SHP77 treated with DMSO at 0.1 percent for 48 hours (cell line): ENCODE results near the gene CHCHD3.
A peak's percentile ranks its signal among the peaks of the same experiment; 100 is the strongest.

Experiments used
- DNase-seq: peaks from one replicate; lab custom pipeline; 2025; lab: John Stamatoyannopoulos, UW

The CHCHD3 gene

DNA sequence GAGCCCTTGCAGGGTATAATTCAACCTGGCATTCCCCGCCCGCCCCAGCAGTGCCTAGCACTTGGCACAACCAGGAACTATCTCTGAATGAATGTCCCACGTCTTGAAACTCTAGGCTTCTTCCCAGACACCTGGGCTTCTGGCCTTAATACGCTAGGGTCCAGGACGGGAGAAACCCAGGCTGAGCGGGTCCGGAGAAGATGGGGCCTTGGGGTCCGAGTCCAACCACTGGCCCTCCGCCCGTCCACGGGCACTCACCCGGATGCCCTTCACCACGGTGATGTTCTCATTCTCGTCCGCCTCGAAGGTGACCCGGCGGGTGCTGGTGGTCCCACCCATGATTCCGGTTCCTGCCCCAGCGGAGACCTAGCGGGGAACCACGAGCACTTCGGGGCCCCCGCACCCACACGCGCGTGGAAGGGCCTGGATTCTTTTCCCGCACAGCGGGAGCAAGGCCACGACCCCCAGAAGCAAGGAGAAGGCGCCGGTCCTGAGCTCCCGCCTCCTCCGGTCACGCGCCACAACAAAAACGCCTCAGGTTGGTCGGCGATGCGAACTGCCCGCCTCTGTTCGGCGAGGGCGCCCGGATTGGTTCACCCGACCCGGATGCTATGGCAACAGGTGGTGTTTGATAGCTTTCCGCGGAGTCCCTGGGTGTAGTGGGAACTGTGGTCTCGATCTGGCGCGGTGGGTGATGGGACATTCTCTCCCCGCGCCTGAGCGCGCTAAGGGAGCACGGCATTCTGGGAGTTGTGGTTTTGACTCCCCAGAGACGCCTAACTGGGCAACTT, at the start of gene CHCHD3:
Gene CHCHD3, minus strand, starts transcription at position 492 of the 791 bp plus-strand sequence. Its CDS starts 153 bp downstream, at position 339.
- peak; percentile 95 for DNase-seq

DNA sequence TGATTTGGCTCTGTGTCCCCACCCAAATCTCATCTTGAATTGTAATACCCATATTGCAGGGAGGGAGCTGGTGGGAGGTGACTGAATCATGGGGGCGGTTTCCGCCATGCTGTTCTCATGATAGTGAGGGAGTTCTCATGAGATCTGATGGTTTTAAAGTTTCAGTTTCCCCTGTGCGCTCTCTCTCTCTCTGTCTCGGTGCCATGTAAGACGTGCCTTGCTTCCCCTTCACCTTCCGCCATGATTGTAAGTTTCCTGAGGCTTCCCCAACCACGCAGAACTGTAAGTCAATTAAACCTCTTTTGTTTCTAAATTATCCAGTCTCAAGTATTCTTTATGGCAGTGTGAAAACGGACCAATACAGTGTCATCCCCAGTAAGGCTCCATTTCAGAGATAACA, 48.3 kb upstream of the CHCHD3 start:
- no peak for DNase-seq

DNA sequence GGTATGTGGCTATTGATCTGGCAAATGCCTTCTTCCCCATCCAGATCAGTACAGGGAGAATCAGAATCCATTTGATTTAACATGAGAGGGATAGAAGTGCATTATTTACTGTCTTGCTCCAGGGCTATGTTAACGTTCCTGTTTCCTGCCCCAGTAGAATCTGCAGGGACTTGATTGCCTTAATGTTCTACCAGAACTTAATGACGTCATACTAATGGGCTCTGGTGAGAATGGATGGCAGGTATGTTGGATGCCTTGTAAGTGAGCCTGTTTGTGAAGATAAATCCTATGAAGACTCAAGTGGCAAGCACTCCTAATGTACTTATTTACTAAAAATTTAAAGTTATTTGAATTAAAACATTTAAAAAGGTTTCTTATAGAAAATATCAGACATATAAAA, 44.5 kb upstream of the CHCHD3 start:
- no peak for DNase-seq

DNA sequence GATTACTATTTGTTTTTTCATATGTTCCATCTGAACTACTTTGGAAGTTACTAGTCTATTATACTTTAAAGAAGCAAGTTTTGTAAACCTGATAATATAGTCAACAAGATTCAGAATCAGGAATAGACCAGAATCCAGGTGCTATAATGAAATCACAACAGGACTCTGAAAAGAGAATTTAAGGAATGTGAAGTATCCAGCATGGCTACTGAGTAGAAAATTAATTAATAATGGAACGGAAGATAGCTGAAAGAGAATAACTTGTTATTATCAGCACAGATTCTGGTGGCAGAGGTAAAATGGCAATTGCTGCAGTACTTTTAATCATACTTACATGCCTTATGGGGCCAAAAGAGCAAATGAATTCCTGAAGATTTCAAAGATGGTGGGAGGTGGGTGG, 43.1 kb upstream of the CHCHD3 start:
- DNase-seq, result no peak

DNA sequence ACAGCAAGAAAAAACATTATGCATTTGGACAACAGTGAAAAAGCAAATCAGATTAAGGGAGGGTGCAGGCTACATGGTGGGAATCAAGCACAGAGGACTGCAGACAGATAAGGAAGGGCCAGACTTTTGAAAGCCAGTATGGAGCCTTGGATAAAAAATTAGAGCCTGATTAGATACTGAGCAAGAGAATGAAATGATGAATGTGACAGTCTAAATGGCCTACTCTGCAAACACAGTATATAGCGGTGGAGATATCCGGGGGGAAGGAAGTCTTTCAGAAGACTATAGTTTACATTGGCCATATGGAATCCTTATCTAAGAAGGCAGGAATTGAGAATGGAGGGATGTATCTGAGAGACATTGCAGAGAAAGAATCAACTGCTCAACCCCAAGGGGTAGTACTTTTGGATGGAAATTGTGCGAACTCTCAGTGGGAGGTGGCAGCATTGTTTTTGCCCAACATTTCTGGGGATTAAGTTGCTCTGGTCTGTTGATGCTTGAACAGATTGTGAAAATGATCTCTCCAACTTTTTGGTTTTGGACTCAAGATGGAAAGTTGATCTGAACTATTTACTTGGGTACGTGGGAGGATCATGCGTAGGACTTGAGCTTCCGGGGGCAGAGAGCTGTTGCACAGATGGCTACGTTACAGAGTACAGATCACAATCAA, 39.4 kb upstream of the CHCHD3 start:
- no peak for DNase-seq

DNA sequence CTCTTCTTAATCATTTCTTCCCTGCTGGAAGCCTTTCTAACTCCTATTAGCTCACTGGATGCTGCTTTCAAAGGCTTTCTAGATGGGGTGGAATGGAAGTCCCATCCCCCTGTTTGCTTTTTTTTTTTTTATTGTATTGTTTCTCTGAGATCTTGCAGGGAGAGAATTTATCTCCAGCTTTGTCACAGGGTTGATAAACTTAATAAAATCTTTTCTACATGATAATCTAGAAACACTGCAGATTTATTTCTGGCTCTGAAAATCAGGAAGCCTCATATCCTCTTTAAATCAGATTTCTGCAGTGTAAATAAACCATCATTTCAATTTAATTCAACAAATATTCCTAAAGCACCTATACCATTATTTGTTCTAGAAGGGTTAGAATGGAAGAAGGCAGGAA, 37.2 kb upstream of the CHCHD3 start:
- DNase-seq, result no peak

DNA sequence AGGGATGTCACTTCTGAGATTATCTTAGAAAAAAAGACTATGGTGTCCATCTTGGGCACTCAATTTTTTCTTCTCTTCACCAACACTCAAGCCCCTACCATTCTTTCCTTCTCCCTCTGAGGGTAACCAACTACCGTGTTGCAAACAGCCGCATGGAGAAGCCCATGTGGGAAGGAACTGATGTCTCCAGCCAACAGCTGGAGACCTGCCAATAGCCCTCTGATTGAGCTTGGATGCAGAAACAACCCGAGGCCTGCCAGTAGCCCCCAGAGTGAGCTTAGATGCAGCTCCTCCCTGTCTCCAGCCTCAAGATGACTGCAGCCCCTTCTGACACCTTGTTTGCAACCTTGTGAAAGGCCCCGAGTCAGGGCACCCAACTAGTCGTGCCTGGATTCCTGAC, 36.4 kb upstream of the CHCHD3 start:
- DNase-seq, result no peak

DNA sequence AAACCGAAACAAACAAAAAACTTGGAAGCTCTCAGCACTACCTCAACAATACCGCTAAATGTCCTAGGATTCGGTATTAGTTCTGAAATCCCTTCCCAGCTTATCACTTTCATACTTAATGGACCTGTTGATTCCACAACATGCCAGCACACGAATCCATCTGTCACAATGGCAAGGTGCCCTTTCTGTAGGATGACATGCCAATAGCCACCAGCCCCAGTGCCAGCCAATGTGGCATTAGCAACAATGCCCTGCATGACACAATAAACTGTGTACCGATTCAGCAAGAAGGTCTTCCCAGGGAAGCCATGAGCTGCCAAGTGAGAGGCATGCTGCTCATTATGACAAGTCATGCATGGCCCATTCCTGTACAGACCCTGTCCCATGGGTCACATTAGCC, 35.6 kb upstream of the CHCHD3 start:
- no peak for DNase-seq

DNA sequence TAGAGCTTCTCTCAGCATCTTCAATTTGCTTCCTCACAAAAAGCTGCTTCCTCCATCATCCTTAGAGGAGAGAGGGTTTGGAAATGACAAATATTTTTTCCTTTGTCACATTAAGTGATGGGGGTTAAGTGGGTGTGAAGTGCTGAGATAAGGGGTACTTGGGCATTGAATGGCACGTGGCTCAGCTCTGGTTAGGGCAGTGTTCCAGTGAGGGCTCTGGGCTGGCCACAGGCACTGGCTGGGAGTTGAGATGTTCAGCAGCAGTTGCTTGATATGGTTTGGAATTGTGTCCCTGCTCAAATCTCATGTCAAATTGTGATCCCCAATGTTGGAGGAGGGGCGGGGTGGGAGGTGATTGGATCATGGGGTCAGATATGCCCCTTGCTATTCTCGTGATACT, 33.7 kb upstream of the CHCHD3 start:
- DNase-seq, result no peak

DNA sequence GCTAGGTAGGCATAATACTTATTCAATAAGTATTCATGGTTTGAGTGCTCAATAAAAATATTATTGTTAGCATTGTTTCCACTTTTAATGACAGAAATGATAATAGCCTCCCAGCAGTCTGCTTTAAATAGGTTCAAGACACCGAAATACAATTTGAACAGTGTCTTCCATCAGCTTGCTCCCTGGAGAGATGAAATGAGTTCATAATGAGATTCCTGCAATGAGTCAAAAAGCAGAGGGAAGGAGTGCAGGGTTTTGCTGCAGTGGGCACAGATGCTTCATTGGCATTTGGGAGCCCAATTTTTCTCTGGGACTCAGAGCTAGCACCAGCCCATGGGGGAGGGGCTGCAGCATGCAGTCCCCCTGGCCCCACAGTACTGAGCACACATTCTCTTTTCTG, 32.6 kb upstream of the CHCHD3 start:
- no peak for DNase-seq

DNA sequence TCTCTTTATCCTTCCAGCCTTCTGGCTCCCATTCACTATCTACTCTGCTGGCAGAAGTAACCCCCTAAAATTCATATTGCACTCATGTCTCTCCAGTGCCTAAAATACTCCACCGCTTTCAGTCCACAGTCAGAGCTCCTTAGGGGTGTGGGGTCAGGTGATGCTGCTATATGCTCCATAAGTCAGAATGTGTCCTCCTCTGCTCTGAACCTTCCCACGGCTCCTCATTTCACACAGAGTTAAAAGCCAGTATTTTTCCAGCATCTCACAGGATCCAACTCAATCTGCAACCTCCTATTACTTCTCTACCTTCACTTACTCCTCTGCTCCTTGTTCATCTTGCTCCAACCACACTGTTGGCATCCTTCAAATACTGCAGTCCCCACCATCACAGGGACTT, 31.1 kb upstream of the CHCHD3 start:
- no peak for DNase-seq

DNA sequence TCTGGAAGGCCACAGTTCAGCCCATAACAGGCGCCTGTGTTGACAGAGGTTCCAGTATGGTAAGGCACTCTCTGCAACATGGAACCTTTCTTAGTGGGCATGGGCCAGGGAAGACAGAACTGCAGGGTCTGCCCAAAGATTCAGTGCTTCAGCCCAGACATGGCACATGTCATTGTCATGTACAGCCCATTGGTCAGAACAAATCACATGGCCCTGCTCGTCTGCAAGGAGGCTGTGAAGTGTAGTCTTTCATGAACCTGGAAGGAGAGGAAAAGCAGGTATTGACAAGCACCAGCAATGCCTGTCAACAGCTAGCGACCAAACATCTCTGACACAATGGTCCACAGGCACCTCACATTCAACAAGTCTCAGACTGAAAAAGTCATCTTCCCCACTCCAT, 30.4 kb upstream of the CHCHD3 start:
- DNase-seq, result no peak

DNA sequence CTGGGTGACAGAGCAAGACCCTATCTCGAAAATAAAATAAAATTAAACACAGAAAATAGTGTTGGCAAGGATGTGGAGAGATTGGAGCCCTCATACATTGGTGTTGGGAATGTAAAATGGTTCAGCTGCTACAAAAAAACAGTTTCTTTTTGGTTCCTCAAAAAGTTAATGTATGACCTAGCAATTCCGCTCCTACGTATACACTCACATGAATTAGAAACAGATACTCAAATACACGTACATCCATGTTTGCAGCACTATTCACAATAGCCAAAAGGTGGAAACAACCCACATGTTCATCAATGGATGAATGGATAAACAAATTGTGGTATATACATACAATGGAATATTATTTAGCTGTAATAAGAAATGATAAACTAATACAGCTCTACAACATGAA, 28.4 kb upstream of the CHCHD3 start:
- DNase-seq, result no peak

DNA sequence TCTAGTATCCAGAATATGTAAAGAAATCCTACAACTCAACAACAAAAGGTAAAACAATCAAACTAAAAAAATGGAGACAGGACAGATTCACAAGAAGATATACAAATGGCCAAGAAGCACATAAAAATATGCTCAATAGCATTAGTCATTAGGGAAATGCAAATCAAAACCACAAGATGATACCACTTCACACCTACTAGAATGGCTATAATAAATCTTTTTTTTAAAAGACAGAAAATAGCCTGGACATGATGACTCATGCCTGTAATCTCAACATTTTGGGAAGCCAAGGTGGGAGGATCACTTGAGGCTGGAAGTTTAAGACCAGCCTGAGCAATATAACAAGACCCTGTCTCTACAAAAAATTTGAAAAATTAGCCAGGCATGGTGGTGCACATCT, 27.9 kb upstream of the CHCHD3 start:
- no peak for DNase-seq

DNA sequence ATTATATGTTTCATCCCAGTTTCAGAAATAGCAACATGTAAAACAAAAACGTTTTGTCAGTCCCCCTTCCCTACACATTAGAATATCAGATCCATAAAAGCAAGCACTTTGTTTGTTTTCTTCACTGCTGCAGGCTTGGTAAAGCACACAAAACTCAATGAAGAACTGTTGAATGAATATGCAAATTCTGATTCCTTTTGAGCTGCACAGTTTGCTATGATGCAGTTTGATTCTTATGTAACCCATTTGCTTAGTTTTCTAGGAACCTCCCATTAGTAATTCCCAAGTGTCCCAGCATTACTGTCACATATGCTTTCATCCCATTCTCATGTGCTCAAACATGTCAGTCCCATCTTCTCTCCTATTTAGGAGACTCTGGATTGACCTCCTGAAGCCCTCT, 26.1 kb upstream of the CHCHD3 start:
- no peak for DNase-seq

DNA sequence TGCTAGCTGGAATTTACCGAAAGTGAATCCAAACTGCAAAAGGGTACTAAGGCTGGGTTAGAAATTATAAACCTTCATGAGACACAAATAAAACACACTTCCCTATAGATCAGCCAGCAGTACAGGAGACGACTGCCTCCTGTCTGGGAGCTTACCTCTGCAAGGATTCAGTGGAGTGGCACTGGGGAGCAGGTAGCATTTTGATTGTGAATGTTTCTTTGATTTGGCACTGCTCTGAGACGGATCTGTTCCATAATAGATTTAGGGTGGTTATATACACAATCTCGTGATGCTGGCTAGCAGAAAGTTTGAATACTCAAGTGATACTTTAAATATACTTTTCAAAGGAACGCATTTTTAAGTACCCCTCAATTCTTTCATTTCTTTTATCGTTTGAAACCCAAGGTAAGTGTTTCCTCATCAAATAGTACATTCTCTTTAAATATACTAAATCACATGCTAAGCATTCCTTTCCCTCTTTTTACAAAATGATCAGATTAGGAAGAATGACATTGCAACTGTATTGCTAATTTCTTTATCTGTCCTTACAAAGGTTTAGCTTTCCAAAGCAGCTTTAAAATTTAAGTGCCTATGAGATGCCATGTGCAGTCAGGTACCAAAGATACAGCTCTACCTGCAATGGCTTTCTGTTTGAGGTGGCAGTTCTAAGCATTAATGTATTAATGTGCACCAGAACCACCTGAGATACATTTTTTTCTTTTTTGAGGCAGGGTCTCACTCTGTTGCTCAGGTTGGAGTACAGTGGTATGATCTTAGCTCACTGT, 20.6 kb upstream of the CHCHD3 start:
- DNase-seq, result no peak

DNA sequence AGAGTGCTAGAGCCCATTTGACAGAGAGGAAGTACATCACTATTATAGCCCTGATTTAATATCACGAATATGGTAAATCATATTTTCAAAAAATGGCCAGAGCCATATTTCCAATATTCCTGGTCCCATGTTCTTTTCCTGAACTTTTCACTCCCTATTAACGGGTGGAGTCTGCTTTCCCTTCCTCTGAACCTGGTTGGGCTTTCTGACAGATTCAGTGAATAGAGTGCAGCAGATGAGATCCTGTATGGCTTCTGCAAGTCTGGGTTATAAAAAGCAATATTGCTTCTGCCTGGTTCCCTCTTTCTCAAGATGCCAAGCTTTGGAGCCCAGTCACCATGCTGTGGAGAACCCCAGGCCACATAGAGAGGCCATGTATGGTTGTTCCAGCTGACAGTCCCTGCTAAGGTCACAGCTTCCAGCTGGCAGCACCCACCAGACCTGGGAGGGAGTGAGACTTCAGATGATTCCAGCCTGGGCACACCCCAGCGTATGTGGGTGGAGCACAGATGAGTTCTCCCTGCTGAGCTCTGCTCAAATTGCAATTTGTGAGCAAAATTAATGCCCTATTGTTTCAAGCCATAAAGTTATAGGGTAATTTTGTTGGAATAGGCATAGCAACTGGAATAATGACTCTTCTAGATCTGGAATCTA, 17.9 kb upstream of the CHCHD3 start:
- no peak for DNase-seq

DNA sequence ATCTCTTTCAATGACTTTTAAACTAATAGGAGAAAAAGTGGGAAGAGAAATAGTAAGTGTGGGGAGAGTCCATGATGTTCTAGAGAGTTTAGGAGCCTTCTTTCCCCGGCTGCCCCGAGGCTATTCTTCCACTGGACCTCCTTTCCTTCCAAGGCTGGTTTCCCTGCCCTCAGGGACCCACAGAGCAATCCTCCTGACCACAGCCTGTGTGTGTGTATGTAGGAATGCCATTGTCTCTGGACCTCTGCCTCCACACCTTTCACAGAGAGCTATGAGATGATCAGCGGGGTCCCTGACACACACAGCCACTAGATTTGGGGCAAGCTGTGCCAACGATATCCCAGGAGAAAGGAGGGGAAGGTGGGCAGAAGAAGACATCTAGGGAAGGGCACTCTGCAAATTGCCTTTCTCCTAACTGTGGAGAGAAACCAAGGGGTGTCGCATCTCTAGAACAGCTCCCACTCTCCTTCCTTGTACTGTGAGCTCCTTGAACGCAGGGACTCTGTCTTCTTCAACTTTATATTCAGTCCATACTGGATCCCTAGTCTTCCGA, 13.3 kb upstream of the CHCHD3 start:
- DNase-seq, result no peak

DNA sequence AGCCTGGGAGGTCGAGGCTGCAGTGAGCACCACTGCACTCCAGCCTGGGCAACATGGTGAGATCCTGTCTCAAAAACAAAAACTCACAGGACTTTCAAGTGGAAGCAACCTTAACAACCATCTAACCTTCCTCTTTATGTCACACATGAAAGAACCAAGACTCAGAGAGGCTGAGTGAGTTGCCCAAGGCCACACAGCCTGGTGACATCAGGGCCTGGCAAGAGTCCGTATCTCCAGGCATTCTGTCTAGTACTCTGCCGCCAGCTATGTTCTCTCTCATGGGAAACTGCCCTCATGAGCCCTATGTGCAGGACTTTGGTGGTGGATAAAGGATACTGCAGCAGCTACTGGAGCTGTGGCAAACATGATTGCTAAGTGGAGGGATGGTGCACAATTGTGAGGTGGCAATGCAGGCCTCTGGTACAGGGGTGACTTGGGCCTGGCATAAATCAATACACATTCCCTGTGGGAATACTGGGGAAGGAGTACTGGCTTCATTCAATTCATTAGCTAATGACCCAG, 10.1 kb upstream of the CHCHD3 start:
- no peak for DNase-seq

DNA sequence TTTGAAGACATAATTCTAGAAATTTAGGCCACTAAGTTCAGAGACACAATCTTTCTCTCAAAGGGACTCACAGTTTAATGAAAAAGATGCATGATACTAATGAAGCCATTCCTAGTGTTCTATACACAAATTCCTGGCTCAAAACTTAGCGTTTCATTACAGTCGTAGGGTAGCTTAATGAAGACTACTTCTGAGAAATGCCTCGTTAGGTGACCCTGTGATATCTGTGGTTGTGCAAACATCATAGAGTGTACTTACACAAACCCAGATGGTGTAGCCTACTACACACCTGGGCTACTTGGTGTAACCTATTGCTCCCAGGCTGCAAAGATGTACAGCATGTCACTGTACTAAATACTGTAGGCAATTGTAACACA, 488 bp upstream of the CHCHD3 start:
- no peak for DNase-seq

DNA sequence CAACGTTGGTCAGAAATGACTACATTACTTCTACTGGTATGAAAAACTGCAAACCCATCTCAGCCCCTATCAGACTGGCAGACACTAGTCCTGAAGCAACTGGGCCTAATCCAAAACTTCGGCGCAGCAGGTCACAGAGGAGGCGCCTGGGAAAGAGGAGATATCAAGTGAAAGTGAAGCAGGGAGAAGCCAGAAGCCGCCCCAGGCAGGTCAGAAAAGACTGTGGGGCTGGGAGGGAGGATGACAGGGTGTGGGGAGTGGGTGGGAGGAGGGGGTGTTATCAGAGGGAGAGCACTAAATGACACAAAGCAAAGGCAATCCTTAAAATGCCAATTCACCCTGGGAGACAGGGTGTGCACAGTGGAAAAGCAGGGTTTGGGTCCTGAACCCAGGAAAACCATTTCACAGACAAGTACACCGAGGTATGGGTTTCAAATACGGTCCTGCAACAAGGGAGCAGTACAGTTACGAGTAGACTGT, 731 bp downstream of the CHCHD3 start:
- DNase-seq, result no peak

DNA sequence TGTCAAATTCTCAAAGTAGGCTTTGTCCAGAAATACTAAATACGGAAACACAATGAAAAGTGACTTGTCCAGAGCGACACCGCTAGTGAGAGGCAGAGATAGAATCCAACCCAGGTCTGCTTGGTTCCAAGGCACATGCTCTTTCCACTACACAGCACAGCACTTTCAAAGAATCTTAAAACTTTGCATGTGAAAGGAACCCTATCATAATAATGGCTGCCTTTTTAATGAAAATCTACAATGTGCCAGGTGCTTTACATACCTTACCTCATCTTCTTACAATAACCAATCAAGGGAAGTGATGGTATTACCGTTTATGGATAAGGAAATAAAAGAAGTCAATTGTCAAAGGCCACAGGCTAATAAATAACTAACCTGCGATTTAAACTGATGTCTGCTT, 2.6 kb downstream of the CHCHD3 start:
- DNase-seq, result no peak
